Thoracic aorta (tissue), 2 donors: ENCODE data around the gene DCBLD1. TPM values are rescaled to one million over a fixed set of nuclear protein-coding genes. Genes with fewer than 3 reads are reported as not detected.

ENCODE experiments used
- ATAC-seq: fragments of 150-250 bp; one replicate; pipeline ENCODE4 v1.8.0; 2017; ENCODE audit warnings: low read depth; ENCODE audit not compliant: insufficient number of reproducible peaks, low FRiP score
- DNase-seq: peaks from one replicate; pipeline ENCODE4 v3.0.0-alpha.2; 2020; ENCODE audit warnings: low spot score
- H3K27ac ChIP-seq, 2 donors: fragments of 200-600 bp; sonication (generic); 1 replicate in 1 of 2; 2 replicates in 1 of 2; pipeline ENCODE4 v1.5.1; 2016; ENCODE audit warnings: mild to moderate bottlenecking in 2 of 2, moderate library complexity in 2 of 2
- H3K27me3 ChIP-seq: fragments of 200-600 bp; sonication (generic); replicated peaks from 2 replicates; pipeline ENCODE4 v1.6.0; 2016; ENCODE audit warnings: mild to moderate bottlenecking; ENCODE audit not compliant: insufficient read depth
- H3K36me3 ChIP-seq: fragments of 200-600 bp; sonication (generic); one replicate; pipeline ENCODE4 v1.5.1; 2016
- H3K4me1 ChIP-seq, 2 donors: fragments of 200-600 bp; sonication (generic); 1 replicate in 1 of 2; 2 replicates in 1 of 2; pipeline versions ENCODE4 v1.5.1 to v1.6.0; 2016; ENCODE audit warnings: low read depth in 2 of 2, mild to moderate bottlenecking in 1 of 2; ENCODE audit not compliant: control insufficient read depth in 1 of 2
- H3K4me3 ChIP-seq: fragments of 200-600 bp; sonication (generic); 2 replicates; pipeline ENCODE4 v1.5.1; 2016; ENCODE audit warnings: mild to moderate bottlenecking
- H3K9me3 ChIP-seq: fragments of 200-600 bp; sonication (generic); 2 replicates; pipeline ENCODE4 v1.5.1; 2016
- total RNA-seq, 2 donors: library from RNA; depleted of rRNA; stranded (reverse); fragments of >200 nt; gene quantifications; one replicate each; pipeline versions ENCODE4 v1.1.0 to v1.2.3, GENCODE V29; 2016
- TF ChIP-seq, protein P1 (sequence below): fragments of 200-600 bp; sonication (generic); IDR thresholded peaks from one replicate; pipeline ENCODE4 v1.5.1; 2019; ENCODE audit warnings: antibody characterized with exemption

Gene DCBLD1
- total RNA-seq, 2 donors from 2014 or later: 6.4 to 33.2 TPM

DNA sequence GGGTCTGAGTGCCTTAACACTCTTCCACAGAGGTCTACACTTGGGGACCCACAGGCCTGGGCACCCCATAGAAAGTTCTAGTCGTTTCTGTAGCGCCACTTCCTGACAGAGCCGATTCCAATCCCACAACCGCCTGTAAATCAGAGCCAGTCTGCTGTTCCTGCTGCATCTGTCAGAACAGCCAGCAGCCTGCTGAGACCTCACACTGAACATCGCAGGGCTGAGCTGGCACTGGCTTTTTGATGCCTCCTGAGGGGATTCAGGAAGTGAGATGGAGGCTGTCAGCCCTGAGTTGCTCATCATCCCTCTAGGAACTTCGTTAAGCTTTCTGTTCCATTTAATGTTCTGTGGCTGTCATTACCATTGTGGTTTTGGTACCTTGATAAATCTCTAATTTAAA lies 48.9 kb downstream of the DCBLD1 start:
- no peaks in the 10 kb centered on the region for H3K27me3 ChIP-seq
- no peaks in the 10 kb centered on the region for H3K36me3 ChIP-seq
- TF ChIP-seq, protein P1, sequence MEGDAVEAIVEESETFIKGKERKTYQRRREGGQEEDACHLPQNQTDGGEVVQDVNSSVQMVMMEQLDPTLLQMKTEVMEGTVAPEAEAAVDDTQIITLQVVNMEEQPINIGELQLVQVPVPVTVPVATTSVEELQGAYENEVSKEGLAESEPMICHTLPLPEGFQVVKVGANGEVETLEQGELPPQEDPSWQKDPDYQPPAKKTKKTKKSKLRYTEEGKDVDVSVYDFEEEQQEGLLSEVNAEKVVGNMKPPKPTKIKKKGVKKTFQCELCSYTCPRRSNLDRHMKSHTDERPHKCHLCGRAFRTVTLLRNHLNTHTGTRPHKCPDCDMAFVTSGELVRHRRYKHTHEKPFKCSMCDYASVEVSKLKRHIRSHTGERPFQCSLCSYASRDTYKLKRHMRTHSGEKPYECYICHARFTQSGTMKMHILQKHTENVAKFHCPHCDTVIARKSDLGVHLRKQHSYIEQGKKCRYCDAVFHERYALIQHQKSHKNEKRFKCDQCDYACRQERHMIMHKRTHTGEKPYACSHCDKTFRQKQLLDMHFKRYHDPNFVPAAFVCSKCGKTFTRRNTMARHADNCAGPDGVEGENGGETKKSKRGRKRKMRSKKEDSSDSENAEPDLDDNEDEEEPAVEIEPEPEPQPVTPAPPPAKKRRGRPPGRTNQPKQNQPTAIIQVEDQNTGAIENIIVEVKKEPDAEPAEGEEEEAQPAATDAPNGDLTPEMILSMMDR: no peak
- no peaks in the 10 kb centered on the region for H3K9me3 ChIP-seq
- H3K4me1 ChIP-seq: no peaks in the 10 kb centered on the region
- H3K4me3 ChIP-seq: no peak overlapping the region
- ATAC-seq: no peak
- H3K27ac ChIP-seq: no peak overlapping the region
- DNase-seq: no peak

DNA sequence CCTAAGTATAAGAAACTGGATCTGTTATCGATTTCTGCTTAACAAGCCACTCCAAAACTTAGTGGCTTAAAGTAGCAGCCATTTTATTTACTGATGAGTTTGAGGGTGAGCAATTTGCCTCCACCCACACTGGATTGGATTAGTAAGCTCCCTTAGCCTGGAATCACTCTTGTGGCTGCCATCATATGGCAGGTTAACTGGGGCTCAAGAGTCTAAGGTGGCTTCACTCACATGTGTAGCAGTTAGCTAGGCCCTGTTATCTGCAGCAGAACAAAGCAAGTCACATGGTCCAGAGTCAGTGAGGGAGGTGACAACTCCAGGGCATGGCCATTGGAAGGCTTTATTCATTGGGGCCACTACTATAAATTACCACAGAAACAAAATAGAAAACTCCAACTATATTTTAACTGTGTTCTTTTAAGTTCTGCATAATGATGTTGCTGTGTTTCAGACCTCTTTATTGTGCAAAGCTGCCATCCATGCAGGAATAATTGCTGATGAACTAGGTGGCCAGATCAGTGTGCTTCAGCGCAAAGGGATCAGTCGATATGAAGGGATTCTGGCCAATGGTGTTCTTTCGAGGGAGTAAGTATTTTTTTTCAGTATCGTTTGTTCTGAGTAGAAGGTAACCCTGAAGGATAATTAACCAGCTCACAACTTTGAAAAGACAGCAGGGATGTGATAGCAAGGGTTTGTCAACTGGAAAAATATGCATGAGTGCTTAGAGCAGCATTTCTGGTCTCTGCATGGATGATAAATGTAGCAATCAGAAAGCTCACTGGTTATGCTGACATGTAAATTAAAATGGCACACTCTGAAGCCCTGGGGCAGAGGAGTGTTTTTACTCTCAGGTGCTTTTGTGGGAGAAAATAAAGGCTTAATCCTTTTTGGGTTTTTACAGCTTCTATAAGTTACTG lies 49.6 kb downstream of the DCBLD1 start:
- no peaks in the 10 kb centered on the region for H3K36me3 ChIP-seq
- DNase-seq: no peak
- no peak for ATAC-seq
- H3K4me3 ChIP-seq: no peak overlapping the region
- H3K27me3 ChIP-seq: no peaks in the 10 kb centered on the region
- H3K4me1 ChIP-seq: no peaks in the 10 kb centered on the region
- no peaks in the 10 kb centered on the region for H3K9me3 ChIP-seq
- TF ChIP-seq, protein P1: no peak
- H3K27ac ChIP-seq: no peak overlapping the region

DNA sequence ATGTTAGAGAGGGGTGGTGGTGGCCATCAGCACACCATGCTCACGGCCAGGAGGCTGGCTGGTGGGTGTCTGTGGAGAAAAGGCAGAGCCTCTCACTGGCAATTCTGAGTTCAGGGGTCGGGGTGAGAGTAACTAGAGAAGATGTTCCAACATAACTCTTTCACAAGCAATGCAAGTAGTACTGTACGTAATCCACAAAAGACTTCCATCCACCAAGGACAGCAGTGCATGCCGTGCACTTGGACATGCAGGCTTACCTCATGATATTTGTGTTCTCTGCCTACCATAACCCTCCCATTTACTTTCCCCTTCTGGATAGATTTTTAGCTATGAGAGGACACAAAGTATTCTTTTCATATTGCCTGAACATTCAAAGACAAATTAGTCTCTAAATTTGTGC lies 51.3 kb downstream of the DCBLD1 start:
- Histone ChIP-seq H3K27me3 (no peaks in the 10 kb centered on the region), H3K4me3 (no peak overlapping the region), H3K36me3 (no peaks in the 10 kb centered on the region), H3K27ac (no peak overlapping the region), H3K9me3 (no peaks in the 10 kb centered on the region), H3K4me1 (no peaks in the 10 kb centered on the region)
- ATAC-seq (no peak), DNase-seq (no peak)
- TF ChIP-seq, protein P1: no peak

DNA sequence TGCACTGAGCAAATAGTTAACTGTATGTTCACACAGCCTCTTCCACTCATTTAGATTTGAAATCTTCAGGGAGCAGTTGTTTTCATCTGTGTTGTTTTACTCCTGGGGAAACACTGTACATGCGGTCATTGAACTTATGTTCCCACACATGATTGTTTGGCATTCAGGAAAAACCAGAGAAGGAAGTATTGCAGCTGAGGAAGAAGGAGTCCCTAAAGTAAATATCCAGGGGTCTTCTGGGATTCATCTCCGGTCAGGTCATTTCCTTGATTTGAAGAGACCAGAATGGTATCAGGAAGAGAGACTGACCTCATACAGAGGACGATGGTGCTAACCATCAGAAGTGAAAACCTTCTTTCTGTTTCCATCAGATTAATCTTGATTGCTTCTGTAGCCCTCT lies 52.5 kb downstream of the DCBLD1 start:
- ATAC-seq: no peak
- H3K4me1 ChIP-seq: no peaks in the 10 kb centered on the region
- no peaks in the 10 kb centered on the region for H3K36me3 ChIP-seq
- no peaks in the 10 kb centered on the region for H3K27me3 ChIP-seq
- TF ChIP-seq, protein P1: no peak
- H3K4me3 ChIP-seq: no peak overlapping the region
- H3K27ac ChIP-seq: no peak overlapping the region
- H3K9me3 ChIP-seq: no peaks in the 10 kb centered on the region
- no peak for DNase-seq

DNA sequence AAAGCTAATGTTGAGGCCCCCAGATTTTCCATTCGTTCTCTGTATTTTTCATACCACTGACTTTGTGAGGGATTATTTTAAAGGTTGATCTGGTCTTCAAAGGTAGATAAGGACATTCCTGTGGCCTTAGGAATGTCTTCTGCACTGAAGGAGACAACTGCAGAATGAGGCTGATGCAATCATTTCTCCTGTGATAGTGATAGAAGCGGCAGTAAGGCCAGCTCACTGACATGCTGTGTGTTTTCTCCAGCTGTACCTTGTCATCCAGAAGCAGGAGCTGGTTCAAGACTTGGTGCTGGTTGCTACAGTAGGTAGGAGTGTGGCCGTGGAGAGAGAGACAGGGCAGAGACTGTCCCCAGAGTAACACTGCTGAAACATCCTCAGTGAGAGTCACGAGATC lies 53.8 kb downstream of the DCBLD1 start:
- Histone ChIP-seq H3K4me1 (no peaks in the 10 kb centered on the region), H3K36me3 (no peaks in the 10 kb centered on the region), H3K27ac (no peak overlapping the region), H3K9me3 (no peaks in the 10 kb centered on the region), H3K4me3 (no peak overlapping the region), H3K27me3 (no peaks in the 10 kb centered on the region)
- ATAC-seq (no peak), DNase-seq (no peak)
- TF ChIP-seq, protein P1: no peak
